GM19395 (cell line): ENCODE measurements around the gene NCL.
"Not testable (repeated sequence)": the region's sequence is repeated elsewhere in the genome, so short reads cannot be mapped to it uniquely, and the experiment has no call there.

Experiments
- ATAC-seq: cut with Tn5 transposase; IDR thresholded peaks from one replicate; pipeline ENCODE4 v1.9.1; 2021; ENCODE audit warnings: mild to moderate bottlenecking, moderate library complexity; ENCODE audit not compliant: unreplicated experiment

Gene NCL

DNA sequence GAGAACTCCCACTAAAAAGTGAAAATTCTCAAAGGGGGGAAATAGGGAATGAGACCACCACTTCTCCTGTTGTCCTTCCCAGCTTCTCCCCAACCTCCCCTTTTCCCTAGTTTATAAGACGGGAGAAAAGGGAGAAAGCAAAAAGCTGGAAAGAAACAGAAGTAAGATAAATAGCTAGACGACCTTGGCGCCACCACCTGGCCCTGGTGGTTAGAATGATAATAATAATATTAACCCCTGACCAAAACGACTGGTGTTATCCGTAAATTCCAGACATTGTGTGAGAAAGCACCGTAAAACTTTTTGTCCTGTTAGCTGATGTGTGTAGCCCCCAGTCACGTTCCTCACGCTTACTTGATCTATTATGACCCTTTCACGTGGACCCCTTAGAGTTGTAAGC, 56.0 kb downstream of the NCL start:
- not testable (repeated sequence) for ATAC-seq

- ATAC-seq = not testable (repeated sequence)
Measured at GRCh38 chr2:231407686-231408085, 56.6 kb downstream of the NCL start.

DNA sequence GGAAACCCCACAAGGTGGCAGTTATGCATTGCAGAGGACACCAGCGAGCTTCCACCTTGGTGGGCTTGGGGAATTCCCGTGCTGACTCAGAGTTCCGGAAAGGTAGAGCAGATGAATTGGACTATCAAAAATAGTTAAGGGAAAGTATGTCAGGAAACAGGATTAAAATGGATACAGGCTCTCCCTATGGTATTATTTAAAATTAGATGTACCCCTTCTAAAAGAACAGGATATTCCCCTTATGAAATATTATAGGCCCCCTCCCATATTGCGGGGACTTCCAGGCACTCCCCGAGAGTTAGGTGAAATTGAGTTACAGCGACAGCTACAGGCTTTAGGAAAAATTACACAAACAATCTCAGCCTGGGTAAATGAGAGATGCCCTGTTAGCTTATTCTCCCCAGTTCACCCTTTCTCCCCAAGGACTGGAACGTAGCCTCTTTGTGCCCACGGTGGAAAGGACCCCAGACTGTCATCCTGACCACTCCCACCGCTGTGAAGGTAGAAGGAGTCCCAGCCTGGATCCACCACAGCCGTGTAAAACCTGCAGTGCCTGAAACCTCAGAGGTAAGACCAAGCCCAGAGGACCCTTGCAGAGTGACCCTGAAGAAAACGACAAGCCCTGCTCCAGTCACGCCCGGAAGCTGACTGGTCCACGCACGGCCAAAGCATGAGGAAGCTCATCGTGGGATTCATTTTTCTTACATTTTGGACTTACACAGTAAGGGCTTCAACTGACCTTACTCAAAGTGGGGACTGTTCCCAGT, 58.5 kb downstream of the NCL start:
- ATAC-seq = not testable (repeated sequence)

- ATAC-seq = not testable (repeated sequence)
Measured at GRCh38 chr2:231404183-231404578, 60.1 kb downstream of the NCL start.
